ENCODE results near the gene MRPS18A. TPM values are rescaled to one million over a fixed set of nuclear protein-coding genes. Genes with fewer than 3 reads are reported as not detected.

The MRPS18A gene
- total and polyA plus RNA-seq, 2 of the 8 experiments (the other 6 are each of a cell fraction or from before 2014, with no cell fraction given): 48.3 to 121 TPM

DNA sequence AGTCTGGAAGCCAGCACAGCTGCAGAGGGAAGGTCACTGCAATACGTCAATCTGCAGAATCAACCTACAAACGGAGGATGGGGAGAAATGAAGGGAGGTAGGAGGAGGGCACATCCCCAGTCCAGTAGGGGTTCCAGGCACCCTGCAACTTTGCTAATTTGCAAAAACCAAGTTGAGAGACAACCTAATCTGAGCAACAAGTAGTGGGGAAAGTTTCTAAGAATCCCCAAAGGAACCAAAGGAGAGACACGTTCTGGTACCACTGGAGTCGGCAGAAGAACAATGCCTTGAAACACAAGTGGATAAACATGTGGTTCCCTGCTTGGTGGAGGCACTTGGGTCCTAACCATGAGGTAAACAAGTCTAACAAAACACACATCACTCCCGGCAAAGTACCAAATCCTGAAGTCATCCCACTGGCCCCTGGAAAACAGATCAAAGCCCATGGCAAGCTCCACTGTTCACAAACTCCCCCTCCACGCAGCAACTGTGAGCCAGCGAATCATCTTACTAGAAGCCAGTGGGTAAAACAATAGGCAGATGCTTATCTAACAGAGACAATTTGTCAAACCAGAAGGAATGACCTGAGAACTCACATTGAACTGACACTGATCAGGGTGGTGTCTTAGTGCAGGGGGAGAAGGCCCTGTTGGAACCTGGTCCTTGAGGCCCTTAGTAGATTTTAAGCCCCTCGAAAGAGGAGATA, 4.7 kb downstream of the MRPS18A start:
- Histone ChIP-seq H3K9ac (replicated peaks in 1 of 4; ENCODE audit: extremely low read depth in 1 of 4, low read depth in 3 of 4, low read length in 3 of 4) (no peak overlapping the region), H2AFZ (ENCODE audit: low read length) (no peak overlapping the region), H2BK12ac (ENCODE audit: low read depth, low read length) (no peak overlapping the region), H3K18ac (ENCODE audit: extremely low read depth, low read length) (no peak overlapping the region), H3K23ac (ENCODE audit: insufficient read length) (no peak overlapping the region), H3K79me2 (ENCODE audit: control insufficient read depth in 1 of 2, insufficient read depth in 2 of 2, low read length in 2 of 2) (peaks cover 12 to 67% of the 10 kb centered on the region in 2 experiments), H3K36me3 (ENCODE audit: control insufficient read depth in 2 of 4, insufficient read depth in 4 of 4, low read length in 3 of 4) (peaks cover 12 to 27% (median 19%) of the 10 kb centered on the region in 4 experiments), H4K8ac (ENCODE audit: extremely low read depth, insufficient read depth, low read length) (no peak overlapping the region), H4K20me1 (replicated peaks in 1 of 2; ENCODE audit: control insufficient read depth in 1 of 2, insufficient read depth in 2 of 2, low read length in 2 of 2) (peaks cover 7 to 28% of the 10 kb centered on the region in 2 experiments), H2BK15ac (ENCODE audit: low read length) (no peak overlapping the region), H3K56ac (replicated peaks; ENCODE audit: insufficient read length, low read depth, low read length) (no peak overlapping the region), H2BK20ac (ENCODE audit: low read length) (no peak overlapping the region), H2BK5ac (ENCODE audit: low read depth, low read length) (no peak overlapping the region), H3K4me3 (ENCODE audit: extremely low read depth in 1 of 4, insufficient read depth in 2 of 4, low read depth in 3 of 4, low read length in 4 of 4) (no peak overlapping the region), H3K4me1 (replicated peaks in 1 of 4; ENCODE audit: control insufficient read depth in 3 of 4, insufficient read depth in 4 of 4, low read length in 3 of 4) (peaks cover 0 to 10% (median 3%) of the 10 kb centered on the region in 4 experiments; a peak in 5 of 7 replicates), H3K4me2 (ENCODE audit: insufficient read depth in 1 of 2, low read depth in 2 of 2, low read length in 2 of 2) (no peak overlapping the region), H3K27ac (ENCODE audit: low read depth, low read length) (no peak overlapping the region), H3K4ac (replicated peaks; ENCODE audit: insufficient read length, low read depth, low read length) (no peak overlapping the region), H2AK5ac (ENCODE audit: low read depth, low read length) (no peak overlapping the region), H2BK120ac (replicated peaks; ENCODE audit: low read depth, low read length) (no peak overlapping the region), H3K79me1 (ENCODE audit: low read depth, low read length) (peaks cover 31% of the 10 kb centered on the region), H4K5ac (ENCODE audit: insufficient read length, low read depth, low read length) (no peak overlapping the region), H3K14ac (ENCODE audit: insufficient read length) (no peak overlapping the region), H3K23me2 (ENCODE audit: low read depth, low read length) (peaks cover 9% of the 10 kb centered on the region), H4K91ac (replicated peaks; ENCODE audit: insufficient read length, low read length) (no peak overlapping the region), H3K27me3 (replicated peaks in 1 of 4; ENCODE audit: control insufficient read depth in 3 of 4, extremely low read depth in 1 of 4, insufficient read depth in 3 of 4, low read length in 3 of 4) (no peaks in the 10 kb centered on the region), H3K9me3 (ENCODE audit: insufficient read depth in 2 of 2, low read depth in 1 of 2, low read length in 1 of 2) (no peaks in the 10 kb centered on the region)
- ChIA-PET CTCF (ENCODE audit: partially characterized antibody) (interaction anchor here (0.8 to 1.9 kb wide), 4 partner anchors 13 to 81 kb away, joined by 3 to 7 read pairs (median 4); no protein-coding TSS in a partner anchor), POLR2A (ENCODE audit: partially characterized antibody) (interaction anchor here (7.7 kb wide), 1 partner anchor 12 kb away, joined by 85 read pairs; no protein-coding TSS in a partner anchor)
- DNase-seq (ENCODE audit: low read depth in 1 of 2, low spot score in 2 of 2) (no peak), FAIRE-seq (no peak)
- WGBS, 2 experiments (ENCODE audit: extremely low coverage in 1 of 2, insufficient coverage in 1 of 2, insufficient read length in 1 of 2, insufficient replicate concordance in 2 of 2, low coverage in 1 of 2, low lambda C conversion rate in 2 of 2, missing lambda C conversion rate in 1 of 2): 89% methylated on average over 8 of the region's 8 CpGs; no CpG with 5 or more reads in 1 of the 2 experiments
- TF ChIP-seq TBP (IDR thresholded peaks at IDR 0.05; ENCODE audit: low read depth, low read length) (no peak), YY1 (IDR thresholded peaks at IDR 0.05; ENCODE audit: low read depth, low read length) (no peak), POU5F1 (IDR thresholded peaks at IDR 0.05; ENCODE audit: low read depth, low read length) (no peak), BACH1 (IDR thresholded peaks at IDR 0.05; ENCODE audit: low read length) (no peak)

All from H1 (cell line).